GM12878 (cell line): ENCODE measurements around the gene ACE2. TPM values are rescaled to one million over a fixed set of nuclear protein-coding genes. Genes with fewer than 3 reads are reported as not detected.

Source experiments
- CUX1 ChIP-seq: IDR thresholded peaks from 2 replicates; pipeline ENCODE4 v1.6.1; 2012; ENCODE audit warnings: improper control_type of control experiment, low read depth, low read length; ENCODE audit not compliant: insufficient replicate concordance
- DPF2 ChIP-seq: fragments of 450-650 bp; IDR thresholded peaks from 2 replicates; pipeline ENCODE4 v1.6.1; 2017; ENCODE audit warnings: mild to moderate bottlenecking
- ETV6 ChIP-seq, 2 experiments: fragments of 450-650 bp in 1 of 2; IDR thresholded peaks in 1 of 2; conservative IDR thresholded peaks in 1 of 2; 2 replicates each; pipeline ENCODE4 v1.6.1; 2014; ENCODE audit warnings: antibody characterized with exemption in 1 of 2, borderline replicate concordance in 1 of 2, low read depth in 1 of 2, mild to moderate bottlenecking in 1 of 2, moderate library complexity in 1 of 2
- GATAD2B ChIP-seq: fragments of 450-650 bp; conservative IDR thresholded peaks from 2 replicates; pipeline ENCODE4 v1.6.1; 2017; ENCODE audit warnings: low read depth, mild to moderate bottlenecking, moderate library complexity
- IKZF2 ChIP-seq, 2 experiments: fragments of 450-650 bp; IDR thresholded peaks; 2 replicates each; pipeline ENCODE4 v1.6.1; 2017; ENCODE audit warnings: mild to moderate bottlenecking in 2 of 2, moderate library complexity in 2 of 2
- KLF5 ChIP-seq: fragments of 450-650 bp; IDR thresholded peaks from 2 replicates; pipeline ENCODE4 v1.6.1; 2014; ENCODE audit warnings: mild to moderate bottlenecking; ENCODE audit not compliant: partially characterized antibody
- MLLT1 ChIP-seq: fragments of 450-650 bp; IDR thresholded peaks from 2 replicates; pipeline ENCODE4 v1.6.1; 2016; ENCODE audit warnings: mild to moderate bottlenecking
- PAX8 ChIP-seq: fragments of 450-650 bp; IDR thresholded peaks from 2 replicates; pipeline ENCODE4 v1.6.1; 2017; ENCODE audit warnings: mild to moderate bottlenecking, moderate library complexity
- RAD21 ChIP-seq: IDR thresholded peaks from 2 replicates; pipeline ENCODE4 v1.6.1; 2011; ENCODE audit warnings: mild to moderate bottlenecking, low read depth, low read length, moderate library complexity; ENCODE audit not compliant: insufficient read depth
- SP1 ChIP-seq: IDR thresholded peaks from one replicate; pipeline ENCODE4 v1.6.1; 2011; ENCODE audit warnings: low read depth, low read length
- TBL1XR1 ChIP-seq: IDR thresholded peaks from 2 replicates; pipeline ENCODE4 v1.6.1; 2012; ENCODE audit warnings: low read depth, low read length, improper control_type of control experiment
- TCF3 ChIP-seq: IDR thresholded peaks from 2 replicates; pipeline ENCODE4 v1.6.1; 2012; ENCODE audit warnings: low read depth, mild to moderate bottlenecking, low read length, borderline replicate concordance; ENCODE audit not compliant: insufficient read depth
- polyA plus RNA-seq, 11 experiments: library from polyadenylated mRNA; depleted of rRNA in 4 of 11; unstranded in 6 of 11; stranded (reverse) in 5 of 11; fragments of >200 nt; fragmentation: Nextera tagmentation in 4 of 11; fragmentation: Illumina TruSeq in 1 of 11; extraction: Ambion mirVana in 4 of 11; extraction: Trizol in 1 of 11; gene quantifications; 1 replicate in 1 of 11; 2 replicates in 10 of 11; pipeline versions ENCODE4 v1.2.1 to v1.2.3, GENCODE V29; 2011 to 2016; ENCODE audit warnings: inconsistent platforms in 2 of 11, missing spikeins in 2 of 11, low read depth in 1 of 11
- total RNA-seq, 4 experiments: library from RNA; depleted of rRNA in 3 of 4; stranded (reverse); fragments of >200 nt in 3 of 4; fragmentation: Illumina TruSeq in 1 of 4; extraction: Trizol in 1 of 4; gene quantifications; 2 replicates each; pipeline versions ENCODE4 v1.2.1 to v1.2.3, GENCODE V29; 2013 to 2021
- TF ChIP-seq, protein P1 (sequence below): fragments of 450-650 bp; IDR thresholded peaks from 2 replicates; pipeline ENCODE4 v1.6.1; 2017; ENCODE audit warnings: mild to moderate bottlenecking, moderate library complexity

ACE2 gene
- total and polyA plus RNA-seq, 10 of the 15 experiments (the other 5 are each of a cell fraction or from before 2014, with no cell fraction given): 0.04 TPM; not detected in 9

- no peak for TF ChIP-seq CUX1
- no peak for TF ChIP-seq PAX8
- no peak for TF ChIP-seq SP1
- no peak for TF ChIP-seq MLLT1
- TF ChIP-seq IKZF2 (IDR thresholded peaks at IDR 0.05): no peak
- no peak for TF ChIP-seq DPF2
- no peak for TF ChIP-seq TCF3
- no peak for TF ChIP-seq KLF5
- no peak for TF ChIP-seq GATAD2B
- TF ChIP-seq TBL1XR1: no peak
- TF ChIP-seq ETV6 (conservative IDR thresholded peaks at IDR 0.05 in 1 of 2, IDR thresholded peaks at IDR 0.05 in 1 of 2; ENCODE audit: borderline replicate concordance in 1 of 2, low read depth in 1 of 2): no peak
- TF ChIP-seq RAD21: no peak
- TF ChIP-seq, protein P1, sequence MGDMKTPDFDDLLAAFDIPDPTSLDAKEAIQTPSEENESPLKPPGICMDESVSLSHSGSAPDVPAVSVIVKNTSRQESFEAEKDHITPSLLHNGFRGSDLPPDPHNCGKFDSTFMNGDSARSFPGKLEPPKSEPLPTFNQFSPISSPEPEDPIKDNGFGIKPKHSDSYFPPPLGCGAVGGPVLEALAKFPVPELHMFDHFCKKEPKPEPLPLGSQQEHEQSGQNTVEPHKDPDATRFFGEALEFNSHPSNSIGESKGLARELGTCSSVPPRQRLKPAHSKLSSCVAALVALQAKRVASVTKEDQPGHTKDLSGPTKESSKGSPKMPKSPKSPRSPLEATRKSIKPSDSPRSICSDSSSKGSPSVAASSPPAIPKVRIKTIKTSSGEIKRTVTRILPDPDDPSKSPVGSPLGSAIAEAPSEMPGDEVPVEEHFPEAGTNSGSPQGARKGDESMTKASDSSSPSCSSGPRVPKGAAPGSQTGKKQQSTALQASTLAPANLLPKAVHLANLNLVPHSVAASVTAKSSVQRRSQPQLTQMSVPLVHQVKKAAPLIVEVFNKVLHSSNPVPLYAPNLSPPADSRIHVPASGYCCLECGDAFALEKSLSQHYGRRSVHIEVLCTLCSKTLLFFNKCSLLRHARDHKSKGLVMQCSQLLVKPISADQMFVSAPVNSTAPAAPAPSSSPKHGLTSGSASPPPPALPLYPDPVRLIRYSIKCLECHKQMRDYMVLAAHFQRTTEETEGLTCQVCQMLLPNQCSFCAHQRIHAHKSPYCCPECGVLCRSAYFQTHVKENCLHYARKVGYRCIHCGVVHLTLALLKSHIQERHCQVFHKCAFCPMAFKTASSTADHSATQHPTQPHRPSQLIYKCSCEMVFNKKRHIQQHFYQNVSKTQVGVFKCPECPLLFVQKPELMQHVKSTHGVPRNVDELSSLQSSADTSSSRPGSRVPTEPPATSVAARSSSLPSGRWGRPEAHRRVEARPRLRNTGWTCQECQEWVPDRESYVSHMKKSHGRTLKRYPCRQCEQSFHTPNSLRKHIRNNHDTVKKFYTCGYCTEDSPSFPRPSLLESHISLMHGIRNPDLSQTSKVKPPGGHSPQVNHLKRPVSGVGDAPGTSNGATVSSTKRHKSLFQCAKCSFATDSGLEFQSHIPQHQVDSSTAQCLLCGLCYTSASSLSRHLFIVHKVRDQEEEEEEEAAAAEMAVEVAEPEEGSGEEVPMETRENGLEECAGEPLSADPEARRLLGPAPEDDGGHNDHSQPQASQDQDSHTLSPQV: no peak
These were observed 70.4 kb downstream of the ACE2 start (continued) for GRCh38 chrX:15530318-15530717.
